ENCODE measurements around the gene KCNQ4.

Gene KCNQ4

GRCh38 chr1:40745176-40745575, 38.4 kb upstream of the KCNQ4 start:
- POLR2A ChIA-PET: interaction anchor here (1.4 to 2.4 kb wide), 2 partner anchors 20 to 54 kb away, joined by 3 to 10 read pairs; partner anchors contain the start of gene NFYC
- DNase-seq (ENCODE audit: extremely low spot score): no peak
- no peak for TF ChIP-seq NFRKB (IDR thresholded peaks at IDR 0.05)
- TF ChIP-seq ARNT (IDR thresholded peaks at IDR 0.05): no peak
- TF ChIP-seq ZNF384 (IDR thresholded peaks at IDR 0.05): no peak
- TF ChIP-seq SUZ12 (IDR thresholded peaks at IDR 0.05): no peak
- TF ChIP-seq ELF4 (IDR thresholded peaks at IDR 0.05): no peak
- no peak for TF ChIP-seq HDGF (IDR thresholded peaks at IDR 0.05; ENCODE audit: borderline replicate concordance)
- TF ChIP-seq FOXM1 (IDR thresholded peaks at IDR 0.05; ENCODE audit: borderline replicate concordance): no peak
- TF ChIP-seq FOXA1 (IDR thresholded peaks at IDR 0.05): no peak
- no peak for TF ChIP-seq PKNOX1 (IDR thresholded peaks at IDR 0.05)
- no peak for TF ChIP-seq CTBP1 (IDR thresholded peaks at IDR 0.05; ENCODE audit: borderline replicate concordance)
- TF ChIP-seq LEF1 (IDR thresholded peaks at IDR 0.05; ENCODE audit: borderline replicate concordance): no peak
- no peak for TF ChIP-seq SP1 (IDR thresholded peaks at IDR 0.05)
- TF ChIP-seq L3MBTL2 (conservative IDR thresholded peaks at IDR 0.05): no peak
- TF ChIP-seq TARDBP (IDR thresholded peaks at IDR 0.05): no peak
- no peak for TF ChIP-seq FOXK2 (IDR thresholded peaks at IDR 0.05)
- TF ChIP-seq BHLHE40 (IDR thresholded peaks at IDR 0.05; ENCODE audit: borderline replicate concordance): no peak
- CTCF ChIA-PET: interaction anchor here (1.4 kb wide), 1 partner anchor 29 kb away, joined by 4 read pairs; no protein-coding TSS in a partner anchor

- CTCF ChIA-PET: interaction anchor here (1.0 kb wide), 1 partner anchor 26 kb away, joined by 5 read pairs; no protein-coding TSS in a partner anchor
- POLR2A ChIA-PET: interaction anchor here (2.4 kb wide), 1 partner anchor 55 kb away, joined by 10 read pairs; the partner anchor contains the start of gene NFYC
- TF ChIP-seq FOXK2 (IDR thresholded peaks at IDR 0.05) (no peak), ZNF384 (IDR thresholded peaks at IDR 0.05) (no peak), TARDBP (IDR thresholded peaks at IDR 0.05) (no peak), NFRKB (IDR thresholded peaks at IDR 0.05) (no peak), L3MBTL2 (conservative IDR thresholded peaks at IDR 0.05) (no peak), ARNT (IDR thresholded peaks at IDR 0.05) (no peak), BHLHE40 (IDR thresholded peaks at IDR 0.05; ENCODE audit: borderline replicate concordance) (no peak), SUZ12 (IDR thresholded peaks at IDR 0.05) (no peak), LEF1 (IDR thresholded peaks at IDR 0.05; ENCODE audit: borderline replicate concordance) (no peak), HDGF (IDR thresholded peaks at IDR 0.05; ENCODE audit: borderline replicate concordance) (no peak), SP1 (IDR thresholded peaks at IDR 0.05) (no peak)
- no peak for DNase-seq (ENCODE audit: extremely low spot score)
Measured at GRCh38 chr1:40746344-40747090, 37.1 kb upstream of the KCNQ4 start.

GRCh38 chr1:40748841-40749718, 34.5 kb upstream of the KCNQ4 start:
- CTCF ChIA-PET: interaction anchor here (0.9 kb wide), 1 partner anchor 16 kb away, joined by 3 read pairs; no protein-coding TSS in a partner anchor
- POLR2A ChIA-PET: no interaction called here
- TF ChIP-seq FOXM1 (IDR thresholded peaks at IDR 0.05; ENCODE audit: borderline replicate concordance) (no peak), NFRKB (IDR thresholded peaks at IDR 0.05) (no peak), L3MBTL2 (conservative IDR thresholded peaks at IDR 0.05) (no peak), FOXK2 (IDR thresholded peaks at IDR 0.05) (no peak), SUZ12 (IDR thresholded peaks at IDR 0.05) (no peak)
- DNase-seq (ENCODE audit: extremely low spot score): no peak

- ChIA-PET POLR2A (interaction anchor here (1.1 kb wide), 1 partner anchor 58 kb away, joined by 6 read pairs; the partner anchor contains the start of gene NFYC), CTCF (interaction anchor here (0.9 kb wide), 1 partner anchor 15 kb away, joined by 3 read pairs; no protein-coding TSS in a partner anchor)
Measured at GRCh38 chr1:40749817-40750216, 33.8 kb upstream of the KCNQ4 start.

GRCh38 chr1:40750451-40750908, 33.1 kb upstream of the KCNQ4 start:
- ChIA-PET CTCF (interaction anchor here (0.9 kb wide), 1 partner anchor 15 kb away, joined by 3 read pairs; no protein-coding TSS in a partner anchor), POLR2A (interaction anchor here (1.1 kb wide), 1 partner anchor 59 kb away, joined by 6 read pairs; the partner anchor contains the start of gene NFYC)
- no peak for DNase-seq (ENCODE audit: extremely low spot score)

More at GRCh38 chr1:40749817-40750216, 33.8 kb upstream of the KCNQ4 start:
- TF ChIP-seq ZNF384 (IDR thresholded peaks at IDR 0.05) (no peak), HDGF (IDR thresholded peaks at IDR 0.05; ENCODE audit: borderline replicate concordance) (no peak), SUZ12 (IDR thresholded peaks at IDR 0.05) (no peak), FOXM1 (IDR thresholded peaks at IDR 0.05; ENCODE audit: borderline replicate concordance) (no peak), BHLHE40 (IDR thresholded peaks at IDR 0.05; ENCODE audit: borderline replicate concordance) (no peak), LEF1 (IDR thresholded peaks at IDR 0.05; ENCODE audit: borderline replicate concordance) (no peak), ELF4 (IDR thresholded peaks at IDR 0.05) (no peak), CTBP1 (IDR thresholded peaks at IDR 0.05; ENCODE audit: borderline replicate concordance) (no peak), SP1 (IDR thresholded peaks at IDR 0.05) (no peak), L3MBTL2 (conservative IDR thresholded peaks at IDR 0.05) (no peak), NFRKB (IDR thresholded peaks at IDR 0.05) (no peak), FOXA1 (IDR thresholded peaks at IDR 0.05) (no peak), TARDBP (IDR thresholded peaks at IDR 0.05) (no peak), FOXK2 (IDR thresholded peaks at IDR 0.05) (no peak), PKNOX1 (IDR thresholded peaks at IDR 0.05) (no peak), ARNT (IDR thresholded peaks at IDR 0.05) (no peak)
- no peak for DNase-seq (ENCODE audit: extremely low spot score)

More at GRCh38 chr1:40750451-40750908, 33.1 kb upstream of the KCNQ4 start:
- TF ChIP-seq NFRKB (IDR thresholded peaks at IDR 0.05): no peak
- TF ChIP-seq FOXK2 (IDR thresholded peaks at IDR 0.05): no peak
- no peak for TF ChIP-seq SUZ12 (IDR thresholded peaks at IDR 0.05)
- no peak for TF ChIP-seq ARNT (IDR thresholded peaks at IDR 0.05)
- no peak for TF ChIP-seq TARDBP (IDR thresholded peaks at IDR 0.05)
- no peak for TF ChIP-seq FOXA1 (IDR thresholded peaks at IDR 0.05)
- no peak for TF ChIP-seq HDGF (IDR thresholded peaks at IDR 0.05; ENCODE audit: borderline replicate concordance)
- TF ChIP-seq BHLHE40 (IDR thresholded peaks at IDR 0.05; ENCODE audit: borderline replicate concordance): no peak
- TF ChIP-seq SP1 (IDR thresholded peaks at IDR 0.05): no peak
- TF ChIP-seq FOXM1 (IDR thresholded peaks at IDR 0.05; ENCODE audit: borderline replicate concordance): no peak
- no peak for TF ChIP-seq ELF4 (IDR thresholded peaks at IDR 0.05)
- no peak for TF ChIP-seq PKNOX1 (IDR thresholded peaks at IDR 0.05)
- no peak for TF ChIP-seq L3MBTL2 (conservative IDR thresholded peaks at IDR 0.05)
- TF ChIP-seq CTBP1 (IDR thresholded peaks at IDR 0.05; ENCODE audit: borderline replicate concordance): no peak
- no peak for TF ChIP-seq LEF1 (IDR thresholded peaks at IDR 0.05; ENCODE audit: borderline replicate concordance)
- no peak for TF ChIP-seq ZNF384 (IDR thresholded peaks at IDR 0.05)

Data from HEK293T (cell line).